HCT116 (cell line): ENCODE data around the gene MMP15. TPM values are rescaled to one million over a fixed set of nuclear protein-coding genes. Genes with fewer than 3 reads are reported as not detected.

ENCODE experiments used
- ATAC-seq: fragments of 200-7000 bp; cut with Tn5 transposase; 2 replicates; pipeline ENCODE4 v1.9.1; 2020; ENCODE audit warnings: mild to moderate bottlenecking, moderate library complexity
- Bru-seq: library from RNA; stranded (reverse); fragments of 400-500 nt; gene quantifications from one replicate; lab custom pipeline; 2021; lab: Mats Ljungman, UMichigan
- BruChase-seq, 2 experiments: library from RNA; stranded (reverse); fragments of 400-500 nt; gene quantifications; one replicate each; lab custom pipeline; 2021; lab: Mats Ljungman, UMichigan
- BruUV-seq: library from RNA; stranded (reverse); fragments of 400-500 nt; replicated peaks from 2 replicates; lab custom pipeline; 2021; lab: Mats Ljungman, UMichigan
- CTCF ChIA-PET: fragments of 300-600 bp; sonication (Branson Sonifier 250); formaldehyde crosslinking; loops from one replicate; lab custom pipeline; 2021; ENCODE audit warnings: antibody characterized with exemption; lab: Charles Lee
- POLR2A ChIA-PET: fragments of 300-600, 350-600 bp; sonication (Branson Sonifier 250); formaldehyde crosslinking; loops from one replicate; lab custom pipeline; 2021; ENCODE audit warnings: antibody characterized with exemption; lab: Charles Lee
- RAD21 ChIA-PET, 2 experiments: fragments of 300-600 bp; sonication (Branson Sonifier 250); formaldehyde crosslinking; loops; one replicate each; lab custom pipeline; 2023; ENCODE audit warnings: low total read pairs in 2 of 2; ENCODE audit not compliant: uncharacterized antibody in 2 of 2, unreplicated experiment in 2 of 2, low non-redundant PET in 1 of 2; lab: Charles Lee
- DNase-seq: peaks from one replicate; pipeline ENCODE4 v3.0.0-alpha.2; 2010; ENCODE audit warnings: low read depth, low spot score
- H2AFZ ChIP-seq: fragments of 200-600 bp; shearing (Covaris generic), sonication (generic); 2 replicates; pipeline ENCODE4 v1.6.1; 2017; ENCODE audit warnings: low read depth, mixed run types, mixed read lengths, antibody characterized with exemption, low read length; ENCODE audit not compliant: poor library complexity, severe bottlenecking
- H3K27ac ChIP-seq: 2 replicates; pipeline ENCODE4 v1.5.1; 2012; ENCODE audit warnings: low read depth, low read length
- H3K27me3 ChIP-seq: fragments of 200-600 bp; sonication (generic); 2 replicates; pipeline ENCODE4 v1.6.1; 2016; ENCODE audit warnings: mixed run types, low read length, mixed read lengths; ENCODE audit not compliant: insufficient read depth
- H3K36me3 ChIP-seq, 2 experiments: fragments of 200-500 bp in 1 of 2; fragments of 200-600 bp in 1 of 2; sonication (Bioruptor generic) in 1 of 2; sonication (generic) in 1 of 2; 2 replicates each; pipeline versions ENCODE4 v1.5.1 to v1.6.1; 2014 to 2016; ENCODE audit warnings: low read length in 2 of 2, inconsistent platforms in 1 of 2, mixed read lengths in 1 of 2, mixed run types in 1 of 2; ENCODE audit not compliant: insufficient read depth in 2 of 2, control insufficient read depth in 1 of 2
- H3K4me1 ChIP-seq, 2 experiments: fragments of 200-600 bp in 1 of 2; sonication (generic) in 1 of 2; 2 replicates each; pipeline versions ENCODE4 v1.5.1 to v1.6.1; 2012 to 2017; ENCODE audit warnings: low read length in 2 of 2, inconsistent platforms in 1 of 2, mild to moderate bottlenecking in 1 of 2, mixed read lengths in 1 of 2, mixed run types in 1 of 2, moderate library complexity in 1 of 2; ENCODE audit not compliant: insufficient read depth in 2 of 2, control insufficient read depth in 1 of 2
- H3K4me2 ChIP-seq: fragments of 200-600 bp; sonication (generic); 2 replicates; pipeline ENCODE4 v1.6.1; 2017; ENCODE audit warnings: mixed run types, low read length, mixed read lengths
- H3K4me3 ChIP-seq, 2 experiments: fragments of 200-600 bp in 1 of 2; sonication (generic) in 1 of 2; replicated peaks in 1 of 2; 2 replicates each; pipeline ENCODE4 v1.5.1; 2011 to 2016; ENCODE audit warnings: low read length in 2 of 2, control low read depth in 1 of 2, low read depth in 1 of 2, mild to moderate bottlenecking in 1 of 2, mixed read lengths in 1 of 2, mixed run types in 1 of 2
- H3K79me2 ChIP-seq: fragments of 200-600 bp; sonication (generic); 2 replicates; pipeline ENCODE4 v1.6.1; 2017; ENCODE audit warnings: mild to moderate bottlenecking, mixed run types, low read length, moderate library complexity, mixed read lengths; ENCODE audit not compliant: insufficient read depth
- H3K9ac ChIP-seq: fragments of 200-600 bp; sonication (generic); 2 replicates; pipeline ENCODE4 v1.6.1; 2016; ENCODE audit warnings: low read length, mixed read lengths
- H3K9me2 ChIP-seq: fragments of 200-600 bp; sonication (generic), shearing (Covaris generic); 2 replicates; pipeline ENCODE4 v1.6.1; 2017; ENCODE audit warnings: mixed run types, mild to moderate bottlenecking, moderate library complexity; ENCODE audit not compliant: insufficient read depth
- H3K9me3 ChIP-seq, 2 experiments: fragments of 200-500 bp in 1 of 2; fragments of 200-600 bp in 1 of 2; sonication (Bioruptor generic) in 1 of 2; sonication (generic) in 1 of 2; 2 replicates each; pipeline ENCODE4 v1.6.1; 2014 to 2017; ENCODE audit warnings: low read length in 2 of 2, mixed read lengths in 2 of 2, inconsistent platforms in 1 of 2, low read depth in 1 of 2, mild to moderate bottlenecking in 1 of 2, mixed run types in 1 of 2, moderate library complexity in 1 of 2; ENCODE audit not compliant: control insufficient read depth in 1 of 2, insufficient read depth in 1 of 2
- H4K20me1 ChIP-seq: fragments of 200-600 bp; sonication (generic), shearing (Covaris generic); 2 replicates; pipeline ENCODE4 v1.6.1; 2017; ENCODE audit warnings: mixed run types, mild to moderate bottlenecking, moderate library complexity; ENCODE audit not compliant: insufficient read depth
- ATF3 ChIP-seq: IDR thresholded peaks from 2 replicates; pipeline ENCODE4 v1.6.1; 2012
- CBX3 ChIP-seq: IDR thresholded peaks from 2 replicates; pipeline ENCODE4 v1.6.1; 2012; ENCODE audit warnings: low read depth
- CEBPB ChIP-seq: IDR thresholded peaks from 2 replicates; pipeline ENCODE4 v1.6.1; 2012; ENCODE audit warnings: low read depth
- CTCF ChIP-seq, 3 experiments: fragments of 200-600 bp in 1 of 3; sonication (generic) in 1 of 3; IDR thresholded peaks in 2 of 3; conservative IDR thresholded peaks in 1 of 3; 2 replicates each; pipeline ENCODE4 v1.5.1; 2012 to 2017; ENCODE audit warnings: low read depth in 2 of 3, low read length in 2 of 3, antibody characterized with exemption in 1 of 3, borderline replicate concordance in 1 of 3, control low read depth in 1 of 3, mild to moderate bottlenecking in 1 of 3, mixed read lengths in 1 of 3, mixed run types in 1 of 3, moderate library complexity in 1 of 3; ENCODE audit not compliant: insufficient read depth in 1 of 3
- EGR1 ChIP-seq: IDR thresholded peaks from 2 replicates; pipeline ENCODE4 v1.6.1; 2012; ENCODE audit warnings: low read depth
- ELF1 ChIP-seq: IDR thresholded peaks from 2 replicates; pipeline ENCODE4 v1.6.1; 2012; ENCODE audit warnings: low read depth, borderline replicate concordance
- EZH2 ChIP-seq: fragments of 200-600 bp; sonication (generic); IDR thresholded peaks from 2 replicates; pipeline ENCODE4 v1.6.1; 2017; ENCODE audit warnings: antibody characterized with exemption, mixed run types
- EZH2phosphoT487 ChIP-seq: fragments of 200-600 bp; IDR thresholded peaks from 2 replicates; pipeline ENCODE4 v1.6.1; 2018; ENCODE audit warnings: antibody characterized with exemption, borderline replicate concordance
- JUND ChIP-seq: IDR thresholded peaks from 2 replicates; pipeline ENCODE4 v1.6.1; 2012
- MAX ChIP-seq: IDR thresholded peaks from 2 replicates; pipeline ENCODE4 v1.6.1; 2012
- POLR2A ChIP-seq: IDR thresholded peaks from 2 replicates; pipeline ENCODE4 v1.7.0; 2011; ENCODE audit warnings: borderline replicate concordance; ENCODE audit not compliant: insufficient read depth, insufficient read length; ENCODE audit errors: extremely low read depth
- POLR2AphosphoS5 ChIP-seq: IDR thresholded peaks from 2 replicates; pipeline ENCODE4 v1.6.1; 2011; ENCODE audit warnings: mild to moderate bottlenecking, low read depth, low read length, moderate library complexity
- REST ChIP-seq: IDR thresholded peaks from 2 replicates; pipeline ENCODE4 v1.6.1; 2012; ENCODE audit warnings: low read depth
- SIN3A ChIP-seq: IDR thresholded peaks from 2 replicates; pipeline ENCODE4 v1.6.1; 2012; ENCODE audit warnings: low read depth
- SP1 ChIP-seq: IDR thresholded peaks from 2 replicates; pipeline ENCODE4 v1.6.1; 2012; ENCODE audit warnings: low read depth
- SRF ChIP-seq: IDR thresholded peaks from 2 replicates; pipeline ENCODE4 v1.6.1; 2012; ENCODE audit warnings: low read depth
- TCF7L2 ChIP-seq: IDR thresholded peaks from 2 replicates; pipeline ENCODE4 v1.7.0; 2011; ENCODE audit warnings: borderline replicate concordance, inconsistent platforms; ENCODE audit not compliant: insufficient read depth, insufficient read length; ENCODE audit errors: extremely low read depth
- YY1 ChIP-seq: IDR thresholded peaks from 2 replicates; pipeline ENCODE4 v1.6.1; 2011; ENCODE audit warnings: low read length, low read depth, moderate library complexity, mild to moderate bottlenecking; ENCODE audit not compliant: insufficient replicate concordance; ENCODE audit errors: extremely low read depth
- ZFX ChIP-seq: fragments of 450-650 bp; IDR thresholded peaks from 2 replicates; pipeline ENCODE4 v1.6.1; 2017
- ZNF274 ChIP-seq: fragments of 200-500 bp; sonication (Bioruptor generic); IDR thresholded peaks from 2 replicates; pipeline ENCODE4 v1.6.1; 2014; ENCODE audit warnings: mild to moderate bottlenecking, low read depth, low read length, inconsistent platforms
- intact Hi-C: fragments of 100-400 bp; cut with micrococcal nuclease; formaldehyde crosslinking; loops from 2 replicates; pipeline ENCODE4 v1.10.0; 2022
- long read RNA-seq: library from polyadenylated mRNA; unstranded; transcript quantifications from one replicate; pipeline ENCODE4 v2.0.0, GENCODE V29; 2021; ENCODE audit not compliant: unreplicated experiment
- polyA plus RNA-seq: library from polyadenylated mRNA; unstranded; fragments of >200 nt; gene quantifications from 2 replicates; pipeline ENCODE4 v1.2.1, GENCODE V29; 2012; ENCODE audit warnings: missing spikeins
- total RNA-seq: library from RNA; stranded (reverse); gene quantifications from one replicate; pipeline ENCODE4 v1.2.1, GENCODE V29; 2021; ENCODE audit not compliant: unreplicated experiment

The MMP15 gene
- 38.5 TPM for total RNA-seq
- polyA plus RNA-seq, result 25.4 and 27.9 TPM in 2 replicates
- percentile 45 among the genes with signal in this experiment for Bru-seq, nascent RNA
- percentile 71 among the genes with signal in this experiment for BruChase-seq, experiment 1, labeled RNA remaining after a 6-hour chase
- percentile 55 among the genes with signal in this experiment for BruChase-seq, experiment 2, labeled RNA remaining after a 2-hour chase
- long read RNA-seq, full-length matches to known transcripts, result 7 of 27 reads
- long read RNA-seq, partial matches to known transcripts, result 19 of 27 reads
- long read RNA-seq, other reads (novel, unspliced or antisense), result 1 of 27 reads

- intact Hi-C loops, result loop anchor here (1.0 to 10.0 kb wide), 3 partner anchors 104 to 309 kb away; partner anchors contain the start of gene CFAP20
- Histone ChIP-seq H3K27ac (peak within 1 kb of the TSS; percentile 93), H3K9ac (peak within 1 kb of the TSS; percentile 73), H4K20me1 (no peaks in the 10 kb centered on the region), H3K27me3 (no peaks in the 10 kb centered on the region), H3K79me2 (peaks cover 37% of the 10 kb centered on the region; the same call in 1 of the 2 replicates), H3K4me2 (peak within 1 kb of the TSS; percentile 95), H3K9me2 (no peaks in the 10 kb centered on the region), H3K4me3 (peak within 1 kb of the TSS; percentile 78 to 94), H3K4me1 (peaks cover 29 to 52% of the 10 kb centered on the region in 2 experiments), H2AFZ (peak within 1 kb of the TSS; percentile 71), H3K36me3 (no peaks in the 10 kb centered on the region), H3K9me3 (no peaks in the 10 kb centered on the region)
- ChIA-PET RAD21 (interaction anchor here (0.9 to 1.0 kb wide), 2 partner anchors 104 kb away, joined by 3 read pairs; partner anchors contain the start of gene CFAP20 (in 2 of the 2)), CTCF (interaction anchor here (0.9 to 2.8 kb wide), 4 partner anchors 11 to 104 kb away, joined by 3 to 8 read pairs (median 6); partner anchors contain the start of gene CFAP20), POLR2A (interaction anchor here (1.2 to 2.0 kb wide), 3 partner anchors 11 to 104 kb away, joined by 4 to 13 read pairs (median 4); partner anchors contain the start of gene CFAP20)
- DNase-seq (peak; percentile 94), ATAC-seq (peak; percentile 70)
- no TSS peak for BruUV-seq
- TF ChIP-seq POLR2AphosphoS5 (peak; percentile 74), EGR1 (peak; percentile 87), SP1 (peak; percentile 78), ZFX (no peak), ZNF274 (no peak), SIN3A (peak; percentile 73), ELF1 (no peak), POLR2A (peak; percentile 60), CBX3 (peak; percentile 7), YY1 (peak; percentile 65), REST (no peak), EZH2phosphoT487 (no peak), JUND (no peak), MAX (peak; percentile 83), TCF7L2 (peak; percentile 24), CEBPB (no peak), SRF (no peak), ATF3 (no peak), CTCF (IDR thresholded peaks at IDR 0.05 in 2 of 3, conservative IDR thresholded peaks at IDR 0.05 in 1 of 3; ENCODE audit: borderline replicate concordance in 1 of 3, insufficient read depth in 1 of 3, low read depth in 2 of 3, low read length in 2 of 3) (no peak), EZH2 (no peak)
These were observed at the start of gene MMP15 for GRCh38 chr16:58025351-58026138. Gene MMP15, plus strand, starts transcription at chr16:58025754. Its CDS starts 597 bp downstream, at chr16:58026351.
